WTC11 (cell line): Measurements from ENCODE around the gene TACR1. TPM values are rescaled to one million over a fixed set of nuclear protein-coding genes. Genes with fewer than 3 reads are reported as not detected.
"Not testable (repeated sequence)": the region's sequence is repeated elsewhere in the genome, so short reads cannot be mapped to it uniquely, and the experiment has no call there.

Experiments used
- ATAC-seq: fragments of 200-7000 bp; cut with Tn5 transposase; 2 replicates; pipeline ENCODE4 v1.10.0; 2021; ENCODE audit warnings: mild to moderate bottlenecking, moderate library complexity
- CTCF ChIA-PET: fragments of 300-600 bp; sonication (Branson Sonifier 250); formaldehyde crosslinking; loops from one replicate; lab custom pipeline; 2021; ENCODE audit warnings: antibody characterized with exemption; lab: Charles Lee
- POLR2A ChIA-PET: fragments of 350-600 bp; sonication (Branson Sonifier 250); formaldehyde crosslinking; loops from one replicate; lab custom pipeline; 2021; ENCODE audit warnings: antibody characterized with exemption; lab: Charles Lee
- DNase-seq: peaks from one replicate; pipeline ENCODE4 v3.0.0; 2021; ENCODE audit warnings: low spot score
- H3K27ac Mint-ChIP-seq: 2 replicates; pipeline ENCODE4 v1.8.0; 2021; ENCODE audit warnings: mixed read lengths
- H3K27me3 Mint-ChIP-seq: 2 replicates; pipeline ENCODE4 v1.8.0; 2021; ENCODE audit warnings: low read depth, mild to moderate bottlenecking, moderate library complexity, mixed read lengths
- H3K36me3 Mint-ChIP-seq: 2 replicates; pipeline ENCODE4 v1.8.0; 2021; ENCODE audit warnings: mixed read lengths
- H3K4me1 Mint-ChIP-seq: 2 replicates; pipeline ENCODE4 v1.8.0; 2022; ENCODE audit warnings: mixed read lengths
- H3K4me3 Mint-ChIP-seq: 2 replicates; pipeline ENCODE4 v1.8.0; 2021; ENCODE audit warnings: mild to moderate bottlenecking, moderate library complexity, mixed read lengths
- H3K9me3 Mint-ChIP-seq: 2 replicates; pipeline ENCODE4 v1.8.0; 2021; ENCODE audit warnings: mixed read lengths
- ATF1 ChIP-seq: sonication (generic); formaldehyde crosslinking; IDR thresholded peaks from 2 replicates; pipeline ENCODE4 v1.8.1; 2023; ENCODE audit warnings: mild to moderate bottlenecking, moderate library complexity, missing genetic modification reagents
- FOXJ3 ChIP-seq: sonication (generic); formaldehyde crosslinking; IDR thresholded peaks from 2 replicates; pipeline ENCODE4 v1.9.0; 2021; ENCODE audit warnings: missing genetic modification reagents, mild to moderate bottlenecking, borderline replicate concordance
- GABPB1 ChIP-seq: sonication (generic); formaldehyde crosslinking; IDR thresholded peaks from 2 replicates; pipeline ENCODE4 v1.8.1; 2023; ENCODE audit warnings: mild to moderate bottlenecking, missing genetic modification reagents
- IRF2 ChIP-seq: sonication (generic); formaldehyde crosslinking; IDR thresholded peaks from 2 replicates; pipeline ENCODE4 v1.8.0; 2022; ENCODE audit warnings: low read depth, missing genetic modification reagents, borderline replicate concordance
- JAZF1 ChIP-seq: fragments of 250-450 bp; sonication (Bioruptor Pico); IDR thresholded peaks from 2 replicates; pipeline ENCODE4 v1.9.0; 2021; ENCODE audit warnings: moderate library complexity, mild to moderate bottlenecking, inconsistent platforms
- JUN ChIP-seq: sonication (generic); formaldehyde crosslinking; IDR thresholded peaks from 2 replicates; pipeline ENCODE4 v1.8.0; 2023; ENCODE audit warnings: mild to moderate bottlenecking, missing genetic modification reagents
- RELA ChIP-seq: sonication (generic); formaldehyde crosslinking; IDR thresholded peaks from 2 replicates; pipeline ENCODE4 v1.8.1; 2022; ENCODE audit warnings: missing genetic modification reagents, mild to moderate bottlenecking, borderline replicate concordance
- SMAD3 ChIP-seq: sonication (generic); formaldehyde crosslinking; IDR thresholded peaks from 2 replicates; pipeline ENCODE4 v1.8.0; 2022; ENCODE audit warnings: missing genetic modification reagents, mild to moderate bottlenecking, borderline replicate concordance
- SOX15 ChIP-seq: fragments of 250-450 bp; sonication (Bioruptor Pico); IDR thresholded peaks from 2 replicates; pipeline ENCODE4 v1.9.0; 2021; ENCODE audit warnings: mild to moderate bottlenecking
- STAT6 ChIP-seq: sonication (generic); formaldehyde crosslinking; conservative IDR thresholded peaks from 2 replicates; pipeline ENCODE4 v1.8.1; 2023; ENCODE audit warnings: mild to moderate bottlenecking, low read depth, missing genetic modification reagents, moderate library complexity
- TEAD1 ChIP-seq: sonication (generic); formaldehyde crosslinking; IDR thresholded peaks from 2 replicates; pipeline ENCODE4 v1.8.0; 2022; ENCODE audit warnings: mild to moderate bottlenecking, missing genetic modification reagents
- TP53 ChIP-seq: sonication (generic); formaldehyde crosslinking; IDR thresholded peaks from 2 replicates; pipeline ENCODE4 v1.8.1; 2023; ENCODE audit warnings: mild to moderate bottlenecking, missing genetic modification reagents
- ZNF121 ChIP-seq: sonication (generic); formaldehyde crosslinking; IDR thresholded peaks from 2 replicates; pipeline ENCODE4 v1.8.0; 2023; ENCODE audit warnings: missing genetic modification reagents
- ZNF396 ChIP-seq: fragments of 250-450 bp; sonication (Bioruptor Pico); IDR thresholded peaks from 2 replicates; pipeline ENCODE4 v1.8.0; 2021; ENCODE audit warnings: mild to moderate bottlenecking, moderate library complexity, borderline replicate concordance
- ZNF416 ChIP-seq: fragments of 250-450 bp; sonication (Bioruptor Pico); IDR thresholded peaks from 2 replicates; pipeline ENCODE4 v1.9.0; 2021; ENCODE audit warnings: mild to moderate bottlenecking, inconsistent platforms
- total RNA-seq: library from RNA; stranded (reverse); gene quantifications from 3 replicates; pipeline ENCODE4 v1.2.3, GENCODE V29; 2021
- TF ChIP-seq, protein P1 (sequence below): fragments of 200-600 bp; IDR thresholded peaks from 2 replicates; pipeline ENCODE4 v1.8.0; 2022; ENCODE audit warnings: antibody characterized with exemption
- TF ChIP-seq, protein P2 (sequence below): fragments of 250-450 bp; sonication (Bioruptor Pico); IDR thresholded peaks from 2 replicates; pipeline ENCODE4 v1.9.0; 2021; ENCODE audit warnings: mild to moderate bottlenecking
- TF ChIP-seq, protein P3 (sequence below): sonication (generic); formaldehyde crosslinking; IDR thresholded peaks from 2 replicates; pipeline ENCODE4 v1.8.1; 2023; ENCODE audit warnings: mild to moderate bottlenecking, missing genetic modification reagents, moderate library complexity

The TACR1 gene
- total RNA-seq, 1 experiment from 2014 or later, result 0.13 TPM

- TF ChIP-seq, protein P1, sequence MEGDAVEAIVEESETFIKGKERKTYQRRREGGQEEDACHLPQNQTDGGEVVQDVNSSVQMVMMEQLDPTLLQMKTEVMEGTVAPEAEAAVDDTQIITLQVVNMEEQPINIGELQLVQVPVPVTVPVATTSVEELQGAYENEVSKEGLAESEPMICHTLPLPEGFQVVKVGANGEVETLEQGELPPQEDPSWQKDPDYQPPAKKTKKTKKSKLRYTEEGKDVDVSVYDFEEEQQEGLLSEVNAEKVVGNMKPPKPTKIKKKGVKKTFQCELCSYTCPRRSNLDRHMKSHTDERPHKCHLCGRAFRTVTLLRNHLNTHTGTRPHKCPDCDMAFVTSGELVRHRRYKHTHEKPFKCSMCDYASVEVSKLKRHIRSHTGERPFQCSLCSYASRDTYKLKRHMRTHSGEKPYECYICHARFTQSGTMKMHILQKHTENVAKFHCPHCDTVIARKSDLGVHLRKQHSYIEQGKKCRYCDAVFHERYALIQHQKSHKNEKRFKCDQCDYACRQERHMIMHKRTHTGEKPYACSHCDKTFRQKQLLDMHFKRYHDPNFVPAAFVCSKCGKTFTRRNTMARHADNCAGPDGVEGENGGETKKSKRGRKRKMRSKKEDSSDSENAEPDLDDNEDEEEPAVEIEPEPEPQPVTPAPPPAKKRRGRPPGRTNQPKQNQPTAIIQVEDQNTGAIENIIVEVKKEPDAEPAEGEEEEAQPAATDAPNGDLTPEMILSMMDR, result no peak
- TF ChIP-seq, protein P2, sequence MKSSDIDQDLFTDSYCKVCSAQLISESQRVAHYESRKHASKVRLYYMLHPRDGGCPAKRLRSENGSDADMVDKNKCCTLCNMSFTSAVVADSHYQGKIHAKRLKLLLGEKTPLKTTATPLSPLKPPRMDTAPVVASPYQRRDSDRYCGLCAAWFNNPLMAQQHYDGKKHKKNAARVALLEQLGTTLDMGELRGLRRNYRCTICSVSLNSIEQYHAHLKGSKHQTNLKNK (CRISPR knock-in tag), result no peak
- no peak for TF ChIP-seq STAT6 (CRISPR knock-in tag)
- no peak for TF ChIP-seq SMAD3
Observed at GRCh38 chr2:75162259-75162658, 37.1 kb downstream of the TACR1 start (continued).

GRCh38 chr2:75157435-75157834 lies 41.9 kb downstream of the TACR1 start:
- Mint-ChIP-seq H3K27ac (no peak overlapping the region), H3K4me3 (no peak overlapping the region), H3K9me3 (peaks cover 2% of the 10 kb centered on the region; the same call in 1 of the 2 replicates), H3K36me3 (no peaks in the 10 kb centered on the region), H3K27me3 (no peaks in the 10 kb centered on the region), H3K4me1 (peaks cover 24% of the 10 kb centered on the region)
- ATAC-seq (peak; percentile 54), DNase-seq (no peak)
- ChIA-PET POLR2A (no interaction called here), CTCF (interaction anchor here (0.7 to 2.4 kb wide), 5 partner anchors 11 to 384 kb away, joined by 3 to 13 read pairs (median 4); partner anchors contain the start of gene TACR1)
- TF ChIP-seq ZNF121 (CRISPR knock-in tag) (no peak), JUN (no peak), ZNF416 (CRISPR knock-in tag) (no peak), TEAD1 (CRISPR knock-in tag) (no peak), IRF2 (CRISPR knock-in tag) (no peak)

DNA sequence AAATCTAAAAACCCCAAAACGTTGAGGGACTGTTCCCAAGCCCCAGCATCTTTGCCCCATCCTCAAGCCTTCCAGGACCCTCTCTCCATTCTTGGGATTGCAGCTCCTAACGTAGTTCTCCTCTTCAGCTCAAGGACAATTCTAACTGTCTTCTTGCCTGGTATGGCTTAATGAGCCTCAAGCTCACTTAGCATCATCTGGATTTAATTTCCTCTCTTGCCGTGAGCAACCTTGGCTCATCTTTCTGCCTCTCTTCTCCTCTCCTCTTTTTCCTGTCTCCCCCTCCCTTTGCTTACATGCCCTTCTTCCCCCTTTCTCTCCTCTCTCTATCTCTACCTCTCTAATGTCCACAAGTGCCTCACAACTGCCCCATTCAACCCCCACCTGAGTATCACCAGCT lies 44.2 kb downstream of the TACR1 start:
- ATAC-seq (no peak), DNase-seq (no peak)
- Mint-ChIP-seq H3K4me1 (peaks cover 20% of the 10 kb centered on the region), H3K4me3 (no peak overlapping the region), H3K27me3 (no peaks in the 10 kb centered on the region), H3K9me3 (peaks cover 9% of the 10 kb centered on the region), H3K27ac (no peak overlapping the region), H3K36me3 (0 out of 2 replicates have a peak, but pooled peaks cover 5% of the 10 kb centered on the region)
- CTCF ChIA-PET, result interaction anchor here (0.9 to 1.9 kb wide), 4 partner anchors 45 to 453 kb away, joined by 3 to 8 read pairs (median 4); no protein-coding TSS in a partner anchor
- TF ChIP-seq RELA (CRISPR knock-in tag) (no peak), ZNF396 (CRISPR knock-in tag) (no peak), TP53 (CRISPR knock-in tag) (no peak), ATF1 (CRISPR knock-in tag) (no peak), TEAD1 (CRISPR knock-in tag) (no peak)
- TF ChIP-seq, protein P3, sequence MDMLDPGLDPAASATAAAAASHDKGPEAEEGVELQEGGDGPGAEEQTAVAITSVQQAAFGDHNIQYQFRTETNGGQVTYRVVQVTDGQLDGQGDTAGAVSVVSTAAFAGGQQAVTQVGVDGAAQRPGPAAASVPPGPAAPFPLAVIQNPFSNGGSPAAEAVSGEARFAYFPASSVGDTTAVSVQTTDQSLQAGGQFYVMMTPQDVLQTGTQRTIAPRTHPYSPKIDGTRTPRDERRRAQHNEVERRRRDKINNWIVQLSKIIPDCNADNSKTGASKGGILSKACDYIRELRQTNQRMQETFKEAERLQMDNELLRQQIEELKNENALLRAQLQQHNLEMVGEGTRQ (CRISPR knock-in tag), result no peak
- POLR2A ChIA-PET, result no interaction called here

- Mint-ChIP-seq H3K27ac (no peak overlapping the region), H3K4me3 (no peak overlapping the region), H3K9me3 (peaks cover 21% of the 10 kb centered on the region), H3K27me3 (no peaks in the 10 kb centered on the region), H3K4me1 (peaks cover 20% of the 10 kb centered on the region), H3K36me3 (peaks cover 5% of the 10 kb centered on the region; the same call in 1 of the 2 replicates)
- CTCF ChIA-PET, result interaction anchor here (0.9 to 1.4 kb wide), 3 partner anchors 46 to 55 kb away, joined by 3 to 6 read pairs (median 6); partner anchors contain the start of gene TACR1
- ATAC-seq (no peak), DNase-seq (no peak)
- POLR2A ChIA-PET, result no interaction called here
- TF ChIP-seq FOXJ3 (CRISPR knock-in tag) (no peak), GABPB1 (CRISPR knock-in tag) (peak; percentile 70), SOX15 (no peak), STAT6 (CRISPR knock-in tag) (no peak), ZNF396 (CRISPR knock-in tag) (no peak), ATF1 (CRISPR knock-in tag) (no peak), TEAD1 (CRISPR knock-in tag) (no peak), JAZF1 (CRISPR knock-in tag) (no peak)
Observed at GRCh38 chr2:75153221-75153620, 46.1 kb downstream of the TACR1 start.

GRCh38 chr2:75152243-75152642 lies 47.1 kb downstream of the TACR1 start:
- POLR2A ChIA-PET, H3K36me3 Mint-ChIP-seq, ATAC-seq: not testable (repeated sequence)

More at GRCh38 chr2:75152243-75152642, 47.1 kb downstream of the TACR1 start:
- CTCF ChIA-PET, H3K27me3 Mint-ChIP-seq, H3K4me3 Mint-ChIP-seq, H3K27ac Mint-ChIP-seq, DNase-seq: not testable (repeated sequence)
- Mint-ChIP-seq H3K4me1 (peaks cover 18% of the 10 kb centered on the region), H3K9me3 (peaks cover 23% of the 10 kb centered on the region)
